Smooth muscle cell (in vitro differentiated cells): ENCODE measurements around the gene CYBC1. TPM values are rescaled to one million over a fixed set of nuclear protein-coding genes. Genes with fewer than 3 reads are reported as not detected.

Experiments
- DNase-seq: peaks from one replicate; lab custom pipeline; 2025; ENCODE audit not compliant: unreplicated experiment; lab: John Stamatoyannopoulos, UW
- H2AFZ ChIP-seq: fragments of 200-600 bp; sonication (generic); 2 replicates; pipeline ENCODE4 v1.6.0; 2016; ENCODE audit warnings: antibody characterized with exemption, low read depth, mild to moderate bottlenecking
- H3F3A ChIP-seq: fragments of 200-600 bp; sonication (generic); 2 replicates; pipeline ENCODE4 v1.6.0; 2017; ENCODE audit warnings: antibody characterized with exemption, low read depth
- H3K27ac ChIP-seq: fragments of 200-600 bp; sonication (generic); 2 replicates; pipeline ENCODE4 v1.5.1; 2016; ENCODE audit warnings: low read depth, mild to moderate bottlenecking
- H3K27me3 ChIP-seq: fragments of 200-600 bp; sonication (generic); 2 replicates; pipeline ENCODE4 v1.6.1; 2016; ENCODE audit warnings: low read depth, mild to moderate bottlenecking
- H3K36me3 ChIP-seq: fragments of 200-600 bp; sonication (generic); 2 replicates; pipeline ENCODE4 v1.5.1; 2016; ENCODE audit warnings: low read depth
- H3K4me1 ChIP-seq: fragments of 200-600 bp; sonication (generic); 2 replicates; pipeline ENCODE4 v1.5.1; 2016; ENCODE audit warnings: low read depth
- H3K4me2 ChIP-seq: fragments of 200-600 bp; sonication (generic); 2 replicates; pipeline ENCODE4 v1.6.0; 2016; ENCODE audit warnings: mild to moderate bottlenecking
- H3K4me3 ChIP-seq: fragments of 200-600 bp; sonication (generic); 2 replicates; pipeline ENCODE4 v1.5.1; 2016; ENCODE audit warnings: mild to moderate bottlenecking
- H3K79me2 ChIP-seq: fragments of 200-600 bp; sonication (generic); 2 replicates; pipeline ENCODE4 v1.6.0; 2016; ENCODE audit warnings: low read depth, mild to moderate bottlenecking
- H3K9ac ChIP-seq: fragments of 200-600 bp; sonication (generic); 2 replicates; pipeline ENCODE4 v1.6.0; 2016; ENCODE audit warnings: low read depth
- H3K9me3 ChIP-seq: fragments of 200-600 bp; sonication (generic); replicated peaks from 2 replicates; pipeline ENCODE4 v1.5.1; 2016; ENCODE audit warnings: low read depth
- H4K20me1 ChIP-seq: fragments of 200-600 bp; sonication (generic); 2 replicates; pipeline ENCODE4 v1.6.0; 2016; ENCODE audit warnings: low read depth
- CTCF ChIP-seq: fragments of 200-600 bp; sonication (generic); IDR thresholded peaks from 2 replicates; pipeline ENCODE4 v1.5.1; 2017; ENCODE audit warnings: borderline replicate concordance, mild to moderate bottlenecking, antibody characterized with exemption; ENCODE audit not compliant: insufficient read depth, poor library complexity, severe bottlenecking
- WGBS: methylation state at CpG from one replicate; pipeline ENCODE4 v1.1.7; 2016; ENCODE audit warnings: low lambda C conversion rate; 5-methylcytosine and 5-hydroxymethylcytosine counted together
- polyA plus RNA-seq: library from polyadenylated mRNA; unstranded; fragments of >200 nt; fragmentation: Nextera tagmentation; extraction: Ambion mirVana; gene quantifications from 2 replicates; pipeline ENCODE4 v1.2.1, GENCODE V29; 2016
- total RNA-seq: library from RNA; depleted of rRNA; stranded (reverse); fragments of >200 nt; gene quantifications from 2 replicates; pipeline ENCODE4 v1.2.3, GENCODE V29; 2014

CYBC1 gene
- total and polyA plus RNA-seq, 2 experiments from 2014 or later: 23.3 to 65.8 TPM

- H4K20me1 ChIP-seq: peaks cover 19% of the 10 kb centered on the region
- H3F3A ChIP-seq: no peaks in the 10 kb centered on the region
- no peak overlapping the region for H3K4me3 ChIP-seq
- H3K36me3 ChIP-seq: no peaks in the 10 kb centered on the region
- no peaks in the 10 kb centered on the region for H3K9me3 ChIP-seq
- H3K27me3 ChIP-seq: no peaks in the 10 kb centered on the region
- DNase-seq: no peak
- no peak overlapping the region for H3K9ac ChIP-seq
- TF ChIP-seq CTCF: no peak
- no peak overlapping the region for H3K27ac ChIP-seq
- 97% methylated on average over 21 of the region's 21 CpGs for WGBS
- H2AFZ ChIP-seq: no peak overlapping the region
- H3K4me2 ChIP-seq: no peak overlapping the region
- no peaks in the 10 kb centered on the region for H3K4me1 ChIP-seq
- H3K79me2 ChIP-seq: no peaks in the 10 kb centered on the region
Measured at GRCh38 chr17:82408938-82409318, 41.6 kb downstream of the CYBC1 start.

GRCh38 chr17:82408288-82408937, 42.1 kb downstream of the CYBC1 start:
- Histone ChIP-seq H3K27me3 (no peaks in the 10 kb centered on the region), H3F3A (no peaks in the 10 kb centered on the region), H3K4me3 (no peak overlapping the region), H3K36me3 (no peaks in the 10 kb centered on the region), H3K4me2 (no peak overlapping the region), H3K4me1 (no peaks in the 10 kb centered on the region), H2AFZ (no peak overlapping the region), H3K9ac (no peak overlapping the region), H3K27ac (no peak overlapping the region), H3K9me3 (no peaks in the 10 kb centered on the region), H3K79me2 (no peaks in the 10 kb centered on the region), H4K20me1 (peaks cover 16% of the 10 kb centered on the region)
- WGBS: 93% methylated on average over 15 of the region's 15 CpGs
- no peak for DNase-seq
- no peak for TF ChIP-seq CTCF

- DNase-seq: no peak
- Histone ChIP-seq H3K27me3 (no peaks in the 10 kb centered on the region), H3K4me2 (no peak overlapping the region), H3K27ac (no peak overlapping the region), H2AFZ (no peak overlapping the region), H3K4me1 (no peaks in the 10 kb centered on the region), H4K20me1 (peaks cover 5% of the 10 kb centered on the region), H3K4me3 (no peak overlapping the region), H3K9ac (no peak overlapping the region), H3K79me2 (no peaks in the 10 kb centered on the region), H3F3A (no peaks in the 10 kb centered on the region), H3K36me3 (no peaks in the 10 kb centered on the region), H3K9me3 (no peaks in the 10 kb centered on the region)
- no peak for TF ChIP-seq CTCF
- WGBS: 92% methylated on average over 13 of the region's 13 CpGs
Measured at GRCh38 chr17:82407255-82407654, 43.3 kb downstream of the CYBC1 start.

- Histone ChIP-seq H3K4me3 (no peak overlapping the region), H3K27me3 (no peaks in the 10 kb centered on the region), H2AFZ (no peak overlapping the region), H3K9ac (no peak overlapping the region), H3K4me2 (no peak overlapping the region), H3K79me2 (no peaks in the 10 kb centered on the region), H3K36me3 (no peaks in the 10 kb centered on the region), H4K20me1 (peaks cover 5% of the 10 kb centered on the region), H3K9me3 (no peaks in the 10 kb centered on the region), H3K4me1 (no peaks in the 10 kb centered on the region), H3F3A (no peaks in the 10 kb centered on the region), H3K27ac (no peak overlapping the region)
- TF ChIP-seq CTCF: no peak
- WGBS: 97% methylated on average over 14 of the region's 14 CpGs
- DNase-seq: no peak
Measured at GRCh38 chr17:82406131-82406671, 44.4 kb downstream of the CYBC1 start.
